AG04450 (cell line): ENCODE results near the gene GRM8. TPM values are rescaled to one million over a fixed set of nuclear protein-coding genes. Genes with fewer than 3 reads are reported as not detected.

ENCODE experiments used
- CTCF ChIA-PET: fragments of 300-600, 350-600 bp; formaldehyde crosslinking; extraction: SDS; loops from one replicate; lab custom pipeline; 2022; ENCODE audit warnings: antibody characterized with exemption, inconsistent platforms; lab: Charles Lee
- POLR2A ChIA-PET: fragments of 350-600 bp; formaldehyde crosslinking; extraction: SDS; loops from one replicate; lab custom pipeline; 2021; ENCODE audit warnings: antibody characterized with exemption, inconsistent platforms; lab: Yijun Ruan, JAX
- DNase-seq: peaks from one replicate; pipeline ENCODE4 v3.0.0-alpha.2; 2011; ENCODE audit warnings: low read depth, low spot score
- H3K27ac ChIP-seq: one replicate; pipeline ENCODE4 v1.5.1; 2012; ENCODE audit warnings: low read depth, low read length, control low read depth
- H3K27me3 ChIP-seq: one replicate; pipeline ENCODE4 v1.6.0; 2012; ENCODE audit warnings: low read length; ENCODE audit not compliant: control insufficient read depth, insufficient read depth
- H3K4me3 ChIP-seq: 2 replicates; pipeline ENCODE4 v1.5.1; 2011; ENCODE audit warnings: mild to moderate bottlenecking, low read depth, low read length, control low read depth
- H3K9me3 ChIP-seq: 2 replicates; pipeline ENCODE4 v1.5.1; 2012; ENCODE audit warnings: low read length; ENCODE audit not compliant: control insufficient read depth, insufficient read depth
- CTCF ChIP-seq: IDR thresholded peaks from 2 replicates; pipeline ENCODE4 v1.5.1; 2011; ENCODE audit warnings: low read depth, low read length, control low read depth, inconsistent platforms
- polyA plus RNA-seq: library from polyadenylated mRNA; depleted of rRNA; stranded (reverse); fragments of >200 nt; gene quantifications from 2 replicates; pipeline ENCODE4 v1.2.3, GENCODE V29; 2011

The GRM8 gene
- polyA plus RNA-seq, 1 experiment: not detected

- ChIA-PET CTCF (interaction anchor here (0.6 kb wide), 1 partner anchor 9 kb away, joined by 6 read pairs; no protein-coding TSS in a partner anchor), POLR2A (no interaction called here)
- no peak for TF ChIP-seq CTCF
- peaks cover 7% of the 10 kb centered on the region; the same call in 1 of the 2 replicates for H3K9me3 ChIP-seq
- H3K27me3 ChIP-seq: no peaks in the 10 kb centered on the region
- no peak for DNase-seq
- no peak overlapping the region for H3K4me3 ChIP-seq
- no peak overlapping the region for H3K27ac ChIP-seq
Measured at GRCh38 chr7:126493801-126494200, 758.9 kb downstream of the GRM8 start.

DNA sequence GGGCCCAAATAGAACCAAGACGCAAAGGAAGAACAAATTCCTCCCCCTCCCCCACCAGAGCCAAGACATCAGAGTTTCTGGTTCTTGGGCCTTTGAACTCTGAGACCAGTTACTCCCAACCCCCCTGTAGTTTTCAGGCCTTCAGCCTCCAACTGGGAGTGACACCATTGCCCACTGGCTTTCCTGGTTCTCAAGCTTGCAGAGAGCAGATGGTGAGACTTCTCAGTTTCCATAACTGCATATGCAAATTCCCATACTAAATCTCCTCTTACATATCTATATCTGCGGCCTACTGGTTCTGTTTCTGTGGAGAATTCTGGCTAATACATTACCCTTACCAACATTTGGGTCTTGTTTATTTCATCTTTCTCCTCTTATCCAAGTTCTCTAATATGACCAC, 762.9 kb downstream of the GRM8 start:
- ChIA-PET POLR2A (no interaction called here), CTCF (interaction anchor here (0.6 kb wide), 1 partner anchor 21 kb away, joined by 3 read pairs; no protein-coding TSS in a partner anchor)
- no peak for DNase-seq
- no peak overlapping the region for H3K4me3 ChIP-seq
- H3K9me3 ChIP-seq: peaks cover 7% of the 10 kb centered on the region; the same call in 1 of the 2 replicates
- no peaks in the 10 kb centered on the region for H3K27me3 ChIP-seq
- TF ChIP-seq CTCF: no peak
- H3K27ac ChIP-seq: no peak overlapping the region

- no peak for DNase-seq
- no peaks in the 10 kb centered on the region for H3K9me3 ChIP-seq
- no peaks in the 10 kb centered on the region for H3K27me3 ChIP-seq
- H3K4me3 ChIP-seq: no peak overlapping the region
- ChIA-PET POLR2A (no interaction called here), CTCF (no interaction called here)
- H3K27ac ChIP-seq: no peak overlapping the region
- no peak for TF ChIP-seq CTCF
Measured at GRCh38 chr7:126487728-126488442, 764.9 kb downstream of the GRM8 start.

DNA sequence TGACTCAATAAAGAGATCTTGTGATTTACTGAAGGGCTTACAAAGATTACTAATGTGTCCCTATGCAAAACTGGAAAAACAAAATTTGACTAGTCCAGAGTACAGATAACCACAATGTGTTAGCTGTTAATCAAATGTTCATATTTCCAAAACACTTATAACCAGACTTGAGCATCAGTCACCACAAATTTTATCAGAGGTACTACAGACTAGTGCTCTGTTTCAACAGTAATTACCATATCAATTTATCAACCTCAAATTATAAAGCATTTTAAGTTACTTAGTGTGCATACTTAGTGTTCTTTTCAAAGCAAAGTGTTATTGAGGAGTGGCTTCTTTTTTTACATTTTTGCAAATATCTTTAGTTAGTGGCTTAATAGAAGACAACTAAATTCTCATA, 765.9 kb downstream of the GRM8 start:
- Histone ChIP-seq H3K27me3 (no peaks in the 10 kb centered on the region), H3K27ac (no peak overlapping the region), H3K4me3 (no peak overlapping the region), H3K9me3 (no peaks in the 10 kb centered on the region)
- POLR2A ChIA-PET: no interaction called here
- CTCF ChIA-PET: no interaction called here
- no peak for DNase-seq
- no peak for TF ChIP-seq CTCF

- POLR2A ChIA-PET: no interaction called here
- no peak for TF ChIP-seq CTCF
- no peaks in the 10 kb centered on the region for H3K9me3 ChIP-seq
Measured at GRCh38 chr7:126485791-126486190, 767.0 kb downstream of the GRM8 start.

More at GRCh38 chr7:126485791-126486190, 767.0 kb downstream of the GRM8 start:
- H3K27me3 ChIP-seq: no peaks in the 10 kb centered on the region
- no peak overlapping the region for H3K27ac ChIP-seq
- DNase-seq: no peak
- CTCF ChIA-PET: no interaction called here
- H3K4me3 ChIP-seq: no peak overlapping the region
